ELR (cell line): Measurements from ENCODE around the gene R3HCC1L.

Source experiments
- DNase-seq: peaks from one replicate; pipeline ENCODE4 v3.0.0-alpha.2; 2015; ENCODE audit warnings: low read depth

The R3HCC1L gene

GRCh38 chr10:98134431-98135221 is at the start of gene R3HCC1L:
TSS of gene R3HCC1L (plus strand) at chr10:98134657. CDS start at chr10:98208115, 73,458 bp downstream.
- peak; percentile 91 for DNase-seq

- no peak for DNase-seq
These were observed 49.2 kb upstream of the R3HCC1L start for GRCh38 chr10:98085238-98085637.

- peak; percentile 6 for DNase-seq
These were observed 47.4 kb upstream of the R3HCC1L start for GRCh38 chr10:98086837-98087708.

- DNase-seq: no peak
These were observed 46.1 kb upstream of the R3HCC1L start for GRCh38 chr10:98088186-98088971.

GRCh38 chr10:98090822-98091221 is 43.6 kb upstream of the R3HCC1L start:
- DNase-seq: no peak

GRCh38 chr10:98096316-98096715 is 38.1 kb upstream of the R3HCC1L start:
- no peak for DNase-seq

- DNase-seq: no peak
These were observed 37.7 kb upstream of the R3HCC1L start for GRCh38 chr10:98096731-98097130.

GRCh38 chr10:98097175-98097574 is 37.3 kb upstream of the R3HCC1L start:
- DNase-seq: no peak

- no peak for DNase-seq
These were observed 36.8 kb upstream of the R3HCC1L start for GRCh38 chr10:98097616-98098015.

GRCh38 chr10:98098247-98098646 is 36.2 kb upstream of the R3HCC1L start:
- DNase-seq: no peak

- DNase-seq: no peak
These were observed 34.0 kb upstream of the R3HCC1L start for GRCh38 chr10:98100476-98100875.

GRCh38 chr10:98101366-98101765 is 33.1 kb upstream of the R3HCC1L start:
- no peak for DNase-seq

GRCh38 chr10:98104125-98104524 is 30.3 kb upstream of the R3HCC1L start:
- no peak for DNase-seq

- no peak for DNase-seq
These were observed 27.9 kb upstream of the R3HCC1L start for GRCh38 chr10:98106531-98106930.

GRCh38 chr10:98107644-98108430 is 26.6 kb upstream of the R3HCC1L start:
- DNase-seq: no peak

GRCh38 chr10:98110356-98110755 is 24.1 kb upstream of the R3HCC1L start:
- DNase-seq: no peak

GRCh38 chr10:98115031-98115787 is 19.2 kb upstream of the R3HCC1L start:
- no peak for DNase-seq

- no peak for DNase-seq
These were observed 14.6 kb upstream of the R3HCC1L start for GRCh38 chr10:98119891-98120290.

- no peak for DNase-seq
These were observed 8.4 kb upstream of the R3HCC1L start for GRCh38 chr10:98125940-98126631.

GRCh38 chr10:98128802-98129201 is 5.7 kb upstream of the R3HCC1L start:
- no peak for DNase-seq
